ENCODE measurements around the gene NFS1.
A peak's percentile ranks its signal among the peaks of the same experiment; 100 is the strongest.

The NFS1 gene

DNA sequence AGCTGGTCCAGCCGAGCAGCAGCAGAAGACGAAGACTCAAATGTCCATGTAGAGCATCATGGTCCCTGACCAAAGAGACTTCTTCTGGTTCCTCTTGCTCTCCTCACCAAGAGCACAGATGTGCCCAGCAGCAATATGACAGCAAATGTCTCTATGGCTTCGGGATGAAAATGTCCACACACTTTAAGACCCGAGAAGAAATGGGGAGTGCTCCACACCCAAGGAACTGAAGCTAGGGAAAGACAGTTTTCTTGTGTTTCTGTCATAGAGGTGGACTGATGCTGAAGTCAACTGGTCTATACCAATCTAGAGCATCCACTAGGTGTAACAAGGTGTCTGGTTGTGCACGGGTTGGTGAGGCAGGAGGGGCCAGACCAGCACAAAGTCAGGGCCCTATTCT lies 29.9 kb downstream of the NFS1 start:
- DNase-seq, result no peak

GRCh38 chr20:35665949-35666288 lies 33.2 kb downstream of the NFS1 start:
- DNase-seq, result no peak

DNA sequence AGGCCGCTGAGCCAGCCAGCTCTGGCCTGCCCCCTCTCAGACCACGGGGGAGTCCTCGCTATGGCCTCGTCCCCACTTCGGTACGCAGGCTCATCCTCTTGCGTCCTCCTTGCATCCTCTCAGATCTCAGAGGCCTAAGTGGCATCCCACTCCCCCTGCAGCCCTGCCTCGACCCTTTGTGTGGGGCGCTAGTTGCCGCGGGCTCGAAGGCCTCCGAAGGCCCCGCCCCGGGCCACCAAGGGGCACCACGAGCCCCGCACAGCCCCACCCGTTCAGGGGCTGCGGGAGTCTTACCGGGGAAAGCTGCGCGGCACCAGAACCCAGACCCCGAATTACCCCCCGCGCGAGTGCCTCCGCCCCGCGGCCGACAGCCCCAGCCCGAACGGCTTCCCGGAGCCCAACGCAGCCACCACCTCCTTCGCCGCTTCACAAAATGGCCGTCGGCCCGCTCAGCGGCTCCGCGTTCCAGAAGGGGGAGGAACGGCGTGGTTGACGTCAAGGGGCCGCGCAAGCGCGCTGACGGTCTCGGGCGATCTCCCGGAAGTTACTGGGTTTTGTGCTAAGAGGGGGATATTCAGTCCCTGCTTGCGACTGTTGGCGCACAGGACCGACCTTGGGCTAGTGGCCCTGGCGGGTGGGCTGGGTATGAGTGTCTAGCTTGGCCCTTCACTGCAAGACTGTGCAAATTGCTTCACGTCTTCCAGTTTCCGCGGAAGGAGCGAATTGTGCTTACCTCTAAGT lies 34.5 kb downstream of the NFS1 start, which contains the start of the genes CPNE1 and RBM12:
TSS of gene CPNE1 (minus strand) at position 435 of the 741 bp plus-strand sequence. CDS start 31,977 bp downstream, outside the sequence.
TSS of gene RBM12 (minus strand) at position 435 of the 741 bp plus-strand sequence. CDS start 9,578 bp downstream, outside the sequence.
- peak; percentile 98 for DNase-seq

- DNase-seq, result peak; percentile 57
These were observed 35.4 kb downstream of the NFS1 start for GRCh38 chr20:35663516-35664465.

DNA sequence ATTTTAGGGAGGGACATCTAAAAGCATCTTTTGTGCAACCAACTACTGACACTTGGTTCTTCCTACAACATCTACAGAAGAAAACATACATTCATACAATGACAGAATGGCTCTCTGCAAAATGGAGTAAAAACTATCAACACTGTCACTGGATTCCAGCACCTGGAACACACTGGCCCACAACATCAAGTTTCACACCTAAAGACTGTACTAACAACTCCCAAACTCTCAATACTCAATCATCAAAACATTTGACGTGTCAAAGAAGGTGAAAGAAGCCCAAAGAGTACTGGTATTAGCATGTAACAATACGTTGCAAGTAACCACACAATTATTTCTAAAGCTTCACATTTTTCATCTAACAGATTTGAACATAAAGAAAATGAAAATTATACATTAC lies 36.6 kb downstream of the NFS1 start:
- DNase-seq, result no peak

GRCh38 chr20:35661908-35662307 lies 37.2 kb downstream of the NFS1 start:
- no peak for DNase-seq

GRCh38 chr20:35661053-35661452 lies 38.1 kb downstream of the NFS1 start:
- no peak for DNase-seq

DNA sequence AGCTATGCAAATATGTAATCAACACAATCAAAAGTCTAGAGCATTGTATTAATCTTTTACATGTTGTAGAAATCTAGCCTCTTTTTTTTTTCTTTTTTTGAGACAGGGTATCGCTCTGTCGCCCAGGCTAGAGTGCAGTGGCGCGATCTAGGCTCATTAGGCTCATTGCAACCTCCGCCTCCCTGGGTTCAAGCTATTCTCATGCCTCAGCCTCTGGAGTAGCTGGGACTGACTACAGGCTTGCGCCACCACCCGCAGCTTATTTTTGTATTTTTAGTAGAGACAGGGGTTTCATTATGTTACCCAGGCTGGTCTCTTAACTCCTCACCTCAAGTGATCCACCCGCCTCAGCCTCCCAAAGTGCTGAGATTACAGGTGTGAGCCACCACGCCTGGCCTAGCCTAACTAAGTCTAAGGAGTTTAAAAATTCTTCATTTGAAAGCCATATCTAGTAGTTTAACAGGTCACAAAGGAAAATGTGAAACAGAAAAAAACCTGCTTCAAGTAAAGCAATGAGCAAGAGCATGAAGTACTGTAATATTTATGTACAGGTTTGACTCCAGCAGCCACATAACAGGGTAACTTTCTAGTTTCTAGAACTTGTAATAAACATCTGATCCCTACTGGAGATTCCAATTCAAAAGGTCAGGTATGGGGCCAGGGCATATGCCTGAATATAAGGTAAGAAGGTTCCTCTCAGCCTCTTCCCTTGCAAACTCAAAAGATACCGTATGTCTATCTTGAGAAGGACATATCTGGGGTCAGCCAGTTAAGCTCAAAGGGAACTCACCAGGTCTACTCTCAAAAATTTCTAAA lies 38.8 kb downstream of the NFS1 start:
- no peak for DNase-seq

DNA sequence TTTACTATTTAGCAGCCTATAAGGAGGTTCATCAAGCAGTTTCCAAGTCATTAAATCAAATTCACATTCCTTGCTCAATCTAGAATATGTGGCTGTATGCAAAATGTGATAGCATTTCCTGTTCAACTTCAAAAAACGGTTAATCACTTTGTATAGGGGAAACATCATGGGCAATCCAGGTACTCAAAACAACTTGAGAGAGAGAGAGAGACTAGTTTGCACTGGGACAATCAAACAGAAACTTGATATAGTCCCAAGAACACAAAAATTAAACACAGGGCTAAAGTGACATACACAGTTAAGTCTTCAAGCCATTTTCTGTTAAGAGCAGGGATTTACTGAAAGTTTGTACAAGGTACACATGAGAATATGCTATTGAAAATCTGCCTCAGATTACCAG lies 41.9 kb downstream of the NFS1 start:
- DNase-seq, result no peak

- no peak for DNase-seq
These were observed 44.7 kb downstream of the NFS1 start for GRCh38 chr20:35654415-35654814.

GRCh38 chr20:35653893-35654292 lies 45.3 kb downstream of the NFS1 start:
- no peak for DNase-seq

- DNase-seq, result no peak
These were observed 45.8 kb downstream of the NFS1 start for GRCh38 chr20:35653430-35653734.

DNA sequence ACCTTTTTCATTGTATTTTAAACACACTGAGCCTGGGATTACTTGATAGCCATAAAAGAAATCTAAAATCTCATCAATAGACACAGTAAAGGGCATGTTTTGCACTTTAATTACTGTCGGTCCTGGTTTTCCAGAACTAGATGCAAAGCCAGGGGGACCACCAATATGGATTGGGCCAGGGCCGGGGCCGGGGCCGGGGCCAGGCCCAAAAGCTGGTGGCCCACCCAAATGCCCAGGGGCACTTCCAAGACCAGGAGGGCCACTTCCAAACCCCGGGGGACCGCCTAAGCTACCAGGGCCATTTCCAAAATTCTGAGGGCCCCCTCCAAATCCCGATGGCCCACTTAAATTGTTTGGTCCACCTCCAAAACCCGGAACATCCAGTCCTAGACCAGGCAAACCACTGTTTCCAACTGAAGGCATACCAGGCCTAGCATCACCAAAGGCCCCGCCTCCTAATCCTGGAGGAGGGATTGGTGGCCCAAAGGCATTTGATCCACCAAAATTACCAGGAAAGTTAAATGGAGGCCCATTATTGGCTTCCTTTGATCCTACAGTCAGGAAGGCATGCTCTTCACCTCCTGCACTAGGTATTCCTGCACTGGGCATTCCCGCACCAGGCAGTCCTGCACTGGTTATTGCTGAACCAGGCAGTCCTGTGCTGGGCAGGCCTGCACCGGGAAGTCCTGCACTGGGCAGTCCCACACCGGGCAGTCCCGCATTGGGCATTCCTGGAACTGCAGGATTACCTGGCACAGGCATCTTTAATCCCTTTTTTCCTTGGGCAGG lies 46.3 kb downstream of the NFS1 start:
- DNase-seq, result no peak

- no peak for DNase-seq
These were observed 47.2 kb downstream of the NFS1 start for GRCh38 chr20:35651958-35652357.

DNA sequence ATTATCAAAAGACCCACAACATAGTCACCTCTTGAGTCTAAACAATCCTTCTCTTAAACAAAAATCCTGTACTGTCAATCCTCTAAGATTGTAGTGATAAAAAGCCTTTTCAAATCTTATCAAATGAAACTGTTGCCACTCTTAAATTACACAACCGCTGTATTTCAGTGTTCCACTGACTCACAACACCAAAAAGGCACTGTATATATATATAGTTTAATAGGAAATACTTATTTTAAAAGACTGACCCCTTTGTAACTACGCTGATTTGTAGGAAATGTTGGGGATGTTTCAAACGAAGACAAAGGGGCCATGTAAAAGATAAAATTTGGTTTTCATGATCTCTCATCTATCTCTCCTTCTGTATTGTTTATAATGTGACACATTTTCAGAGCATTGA lies 48.5 kb downstream of the NFS1 start:
- DNase-seq, result no peak

DNA sequence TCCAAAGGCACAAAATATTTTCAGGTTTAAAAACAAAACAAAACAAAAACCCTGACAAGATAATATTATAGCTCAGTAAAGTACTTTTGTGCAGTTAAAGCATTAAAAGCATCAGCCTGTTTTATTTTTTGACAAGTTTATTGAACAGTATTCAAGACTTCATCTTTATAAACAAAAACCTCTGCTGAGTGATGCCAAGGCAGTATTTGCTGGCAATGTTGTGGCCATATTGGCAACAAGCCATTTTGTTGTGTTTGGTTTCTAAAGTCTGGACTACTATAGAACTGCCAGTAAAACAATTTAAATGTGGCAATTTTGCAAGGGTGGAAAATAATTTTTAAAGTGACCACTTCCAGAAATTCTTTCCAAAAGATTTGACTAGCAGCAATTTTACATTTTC lies 50.3 kb downstream of the NFS1 start:
- DNase-seq, result no peak

DNA sequence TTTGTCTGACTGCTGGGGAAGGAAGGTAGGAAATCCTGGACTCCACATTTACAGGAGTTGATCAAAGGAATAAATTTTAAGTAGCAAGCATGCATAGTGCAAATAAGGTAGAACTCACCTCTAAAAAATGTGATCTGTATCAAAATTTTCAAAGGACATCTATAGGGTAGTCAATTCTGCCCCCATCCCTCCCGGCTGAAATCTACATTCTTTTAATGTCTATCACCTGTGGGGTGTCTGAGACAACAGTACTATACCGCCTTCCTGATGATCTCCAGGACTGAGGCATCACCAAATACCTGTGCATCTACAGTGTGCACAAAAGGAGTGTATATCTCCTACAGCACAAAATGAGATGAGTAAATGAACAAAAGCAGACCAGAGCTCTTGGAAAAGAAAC lies 54.3 kb downstream of the NFS1 start:
- DNase-seq, result no peak

DNA sequence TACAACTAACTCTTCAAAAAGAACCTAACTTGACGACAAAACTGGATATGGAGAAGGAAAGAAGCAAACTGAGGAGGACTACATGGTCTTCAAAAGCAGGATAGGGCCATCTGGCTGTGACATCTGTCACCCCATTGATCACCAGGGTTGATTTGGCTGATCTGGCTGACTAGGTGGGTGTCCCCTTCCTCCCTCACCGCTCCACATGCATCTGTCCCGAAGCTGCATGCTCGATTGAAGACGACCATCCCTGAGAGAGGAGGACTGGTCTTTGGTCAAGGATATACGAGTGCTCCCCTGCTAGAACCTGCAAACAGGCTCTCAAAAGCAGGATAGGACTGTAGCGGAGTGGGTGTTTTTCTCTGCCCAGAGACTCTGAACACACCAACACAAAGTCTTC lies 56.1 kb downstream of the NFS1 start:
- DNase-seq, result peak; percentile 31

DNA sequence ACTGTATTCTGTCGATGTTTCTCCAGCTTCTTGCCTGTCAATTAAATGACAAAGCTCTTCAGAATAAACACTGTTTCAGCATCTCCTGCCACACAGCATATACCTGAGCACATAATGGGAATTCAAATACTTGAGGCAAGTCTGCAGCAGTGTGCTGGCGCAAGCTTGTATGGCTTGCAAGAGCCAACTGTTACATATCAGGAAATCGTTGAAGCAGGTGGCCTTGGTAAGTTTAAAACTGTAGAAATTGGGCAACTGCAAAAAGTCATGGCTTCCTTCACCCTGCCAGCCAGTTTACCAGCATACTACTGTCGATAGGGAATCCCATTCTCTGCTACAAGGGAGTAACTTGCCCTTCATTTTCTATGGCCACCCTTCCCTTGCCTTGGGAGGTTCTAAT lies 57.4 kb downstream of the NFS1 start:
- no peak for DNase-seq

DNA sequence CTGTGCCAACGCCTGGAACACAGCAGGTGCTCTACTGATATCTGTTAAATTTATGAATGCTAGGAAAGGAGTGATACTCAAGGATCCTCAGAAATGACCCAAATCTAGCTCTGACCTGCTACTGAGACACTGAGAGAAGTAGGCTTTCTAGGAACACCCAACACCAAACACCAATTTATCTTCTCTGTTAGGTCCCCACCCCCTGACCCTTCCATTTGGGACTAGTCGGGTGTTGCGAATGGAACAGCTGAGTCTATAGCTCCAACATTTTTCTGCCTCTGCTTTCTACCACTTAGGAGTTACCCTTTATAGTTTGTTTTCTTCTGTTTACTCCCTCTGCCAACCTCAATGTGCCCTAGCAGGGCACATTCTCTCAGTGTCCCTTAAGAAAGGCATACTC lies 58.4 kb downstream of the NFS1 start:
- no peak for DNase-seq

DNA sequence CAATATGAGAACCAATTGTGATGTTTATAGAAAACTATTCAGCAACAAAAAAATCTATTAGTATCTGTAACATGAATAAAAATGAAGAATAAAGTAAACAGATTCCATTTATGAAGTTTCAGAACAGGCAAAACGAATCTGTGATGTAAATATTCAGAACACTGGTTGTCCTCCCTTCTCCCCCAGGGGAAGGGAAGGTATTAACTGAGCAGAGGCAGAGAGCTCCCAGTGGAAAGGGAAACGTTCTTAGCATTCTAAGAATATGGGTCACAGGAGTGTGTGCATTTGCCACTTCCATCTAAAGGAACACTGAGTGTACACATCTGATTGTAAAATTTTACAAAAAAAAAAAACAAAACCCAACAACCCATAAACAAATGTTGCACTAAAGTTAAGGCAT lies 60.4 kb downstream of the NFS1 start:
- no peak for DNase-seq

DNA sequence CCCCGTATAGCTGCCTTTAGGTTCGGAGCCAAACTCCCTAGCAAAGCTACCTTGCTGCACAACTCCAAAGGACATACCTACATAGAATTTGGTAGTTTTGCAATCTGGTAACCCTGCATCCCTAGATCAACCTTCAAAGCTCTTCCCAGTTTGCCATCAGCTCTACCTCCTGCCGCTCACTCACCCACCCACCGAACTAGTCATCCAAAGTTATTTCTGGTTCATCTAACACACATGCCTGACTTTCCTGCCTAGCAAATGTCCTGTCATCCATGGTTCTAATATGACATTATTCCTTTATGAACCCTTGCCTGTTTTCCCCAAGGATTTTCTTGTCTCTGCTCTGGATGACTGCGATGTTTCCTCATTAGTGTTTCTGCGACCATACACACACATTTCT lies 61.9 kb downstream of the NFS1 start:
- DNase-seq, result no peak

DNA sequence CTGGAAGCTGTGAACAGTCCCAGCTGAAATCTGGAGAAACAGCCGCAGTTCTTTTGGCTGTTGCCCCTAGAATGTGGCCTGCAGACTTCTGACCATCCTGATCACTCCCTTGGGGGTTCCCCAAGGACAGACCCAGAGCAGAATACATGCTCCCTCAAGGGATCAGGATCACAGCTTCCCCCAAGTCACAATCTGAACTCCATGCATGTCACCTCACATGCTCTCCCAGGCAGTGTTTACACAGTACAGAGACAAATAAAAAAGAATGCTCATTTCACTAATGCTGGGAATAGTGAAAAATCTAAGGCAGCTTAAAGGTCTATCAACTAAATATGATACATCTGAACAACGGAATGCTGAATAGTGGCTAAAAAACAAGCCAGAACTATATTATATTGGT lies 63.1 kb downstream of the NFS1 start:
- no peak for DNase-seq
